GM19351 (cell line): ENCODE results near the gene DNHD1.

ENCODE experiments used
- ATAC-seq: cut with Tn5 transposase; IDR thresholded peaks from one replicate; pipeline ENCODE4 v1.9.1; 2021; ENCODE audit warnings: mild to moderate bottlenecking, moderate library complexity; ENCODE audit not compliant: unreplicated experiment

DNHD1 gene

GRCh38 chr11:6557761-6558674, 60.9 kb downstream of the DNHD1 start:
- no peak for ATAC-seq

GRCh38 chr11:6559369-6559768, 62.3 kb downstream of the DNHD1 start:
- no peak for ATAC-seq

GRCh38 chr11:6561288-6561687, 64.2 kb downstream of the DNHD1 start:
- ATAC-seq = no peak

- no peak for ATAC-seq
Observed at GRCh38 chr11:6563121-6563619, 66.1 kb downstream of the DNHD1 start.

GRCh38 chr11:6563667-6564066, 66.6 kb downstream of the DNHD1 start:
- no peak for ATAC-seq

- no peak for ATAC-seq
Observed at GRCh38 chr11:6565325-6565724, 68.2 kb downstream of the DNHD1 start.

GRCh38 chr11:6565988-6566703, 69.1 kb downstream of the DNHD1 start:
- ATAC-seq = no peak

- no peak for ATAC-seq
Observed at GRCh38 chr11:6566704-6567370, 69.8 kb downstream of the DNHD1 start.

GRCh38 chr11:6567371-6567745, 70.3 kb downstream of the DNHD1 start:
- ATAC-seq = no peak

GRCh38 chr11:6568191-6568918, 71.3 kb downstream of the DNHD1 start:
- no peak for ATAC-seq

GRCh38 chr11:6569706-6570105, 72.6 kb downstream of the DNHD1 start:
- no peak for ATAC-seq

GRCh38 chr11:6570691-6571427, 73.8 kb downstream of the DNHD1 start:
- ATAC-seq = no peak

- ATAC-seq = no peak
Observed at GRCh38 chr11:6571434-6572008, 74.4 kb downstream of the DNHD1 start.

- ATAC-seq = no peak
Observed at GRCh38 chr11:6572215-6572614, 75.1 kb downstream of the DNHD1 start.

- no peak for ATAC-seq
Observed at GRCh38 chr11:6574816-6575715, 78.0 kb downstream of the DNHD1 start.

GRCh38 chr11:6576471-6577373, 79.6 kb downstream of the DNHD1 start:
- ATAC-seq = no peak

- ATAC-seq = no peak
Observed at GRCh38 chr11:6578134-6578533, 81.1 kb downstream of the DNHD1 start.

GRCh38 chr11:6579681-6580080, 82.6 kb downstream of the DNHD1 start:
- no peak for ATAC-seq
